Measurements from ENCODE around the gene MRTFA.
"Not testable (repeated sequence)": the region's sequence is repeated elsewhere in the genome, so short reads cannot be mapped to it uniquely, and the experiment has no call there.

The MRTFA gene

GRCh38 chr22:40661671-40662070 is 25.2 kb upstream of the MRTFA start:
- ChIA-PET POLR2A (no interaction called here), CTCF (interaction anchor here (0.8 to 1.6 kb wide), 4 partner anchors 9 to 238 kb away, joined by 3 to 4 read pairs (median 3); no protein-coding TSS in a partner anchor)

GRCh38 chr22:40660730-40661129 is 24.2 kb upstream of the MRTFA start:
- no peak for TF ChIP-seq CTCF (IDR thresholded peaks at IDR 0.05; ENCODE audit: control extremely low read depth, extremely low read depth, low read depth, missing control alignments)
- ChIA-PET POLR2A (no interaction called here), CTCF (interaction anchor here (1.2 to 1.6 kb wide), 2 partner anchors 10 to 224 kb away, joined by 3 to 4 read pairs; no protein-coding TSS in a partner anchor)
- no peak for DNase-seq (ENCODE audit: extremely low spot score)

More at GRCh38 chr22:40661671-40662070, 25.2 kb upstream of the MRTFA start:
- TF ChIP-seq CTCF (IDR thresholded peaks at IDR 0.05; ENCODE audit: control extremely low read depth, extremely low read depth, low read depth, missing control alignments): no peak
- DNase-seq (ENCODE audit: extremely low spot score): no peak

- ChIA-PET CTCF (no interaction called here), POLR2A (no interaction called here)
- DNase-seq (ENCODE audit: extremely low spot score): no peak
Observed at GRCh38 chr22:40659166-40659565, 22.6 kb upstream of the MRTFA start.

GRCh38 chr22:40656651-40657050 is 20.1 kb upstream of the MRTFA start:
- POLR2A ChIA-PET; DNase-seq (ENCODE audit: extremely low spot score): not testable (repeated sequence)
- CTCF ChIA-PET: interaction anchor here (0.8 to 2.0 kb wide), 3 partner anchors 10 to 242 kb away, joined by 4 to 14 read pairs (median 6); no protein-coding TSS in a partner anchor

More at GRCh38 chr22:40659166-40659565, 22.6 kb upstream of the MRTFA start:
- TF ChIP-seq CTCF (IDR thresholded peaks at IDR 0.05; ENCODE audit: control extremely low read depth, extremely low read depth, low read depth, missing control alignments): no peak

GRCh38 chr22:40655941-40656340 is 19.4 kb upstream of the MRTFA start:
- DNase-seq (ENCODE audit: extremely low spot score); POLR2A ChIA-PET: not testable (repeated sequence)
- CTCF ChIA-PET: interaction anchor here (1.0 to 2.0 kb wide), 3 partner anchors 10 to 243 kb away, joined by 3 to 7 read pairs (median 6); no protein-coding TSS in a partner anchor

GRCh38 chr22:40654522-40655167 is 18.1 kb upstream of the MRTFA start:
- ChIA-PET CTCF (interaction anchor here (3.2 kb wide), 1 partner anchor 218 kb away, joined by 10 read pairs; no protein-coding TSS in a partner anchor), POLR2A (no interaction called here)
- no peak for TF ChIP-seq CTCF (IDR thresholded peaks at IDR 0.05; ENCODE audit: control extremely low read depth, extremely low read depth, low read depth, missing control alignments)
- DNase-seq (ENCODE audit: extremely low spot score): no peak

- no peak for TF ChIP-seq CTCF (IDR thresholded peaks at IDR 0.05; ENCODE audit: control extremely low read depth, extremely low read depth, low read depth, missing control alignments)
- POLR2A ChIA-PET: no interaction called here
- no peak for DNase-seq (ENCODE audit: extremely low spot score)
- CTCF ChIA-PET: interaction anchor here (1.0 to 3.2 kb wide), 3 partner anchors 127 to 233 kb away, joined by 3 to 10 read pairs (median 4); no protein-coding TSS in a partner anchor
Observed at GRCh38 chr22:40653361-40653760, 16.8 kb upstream of the MRTFA start.

Data from GM10248 (cell line).